H9 (cell line): ENCODE results near the gene ZNF221. TPM values are rescaled to one million over a fixed set of nuclear protein-coding genes. Genes with fewer than 3 reads are reported as not detected.

Source experiments
- DNase-seq: peaks from one replicate; pipeline ENCODE4 v3.0.0-alpha.2; 2017
- H2AFZ ChIP-seq: one replicate; pipeline ENCODE4 v1.6.1; 2013; ENCODE audit warnings: mild to moderate bottlenecking, low read length, control low read depth, moderate library complexity
- H2AK5ac ChIP-seq: 2 replicates; pipeline ENCODE4 v1.6.1; 2013; ENCODE audit warnings: low read length, control low read depth, mixed read lengths; ENCODE audit not compliant: insufficient read length
- H2BK120ac ChIP-seq: one replicate; pipeline ENCODE4 v1.6.1; 2013; ENCODE audit warnings: low read depth, mild to moderate bottlenecking, low read length, control low read depth, inconsistent platforms; ENCODE audit not compliant: poor library complexity, severe bottlenecking
- H2BK12ac ChIP-seq: 2 replicates; pipeline ENCODE4 v1.6.1; 2013; ENCODE audit warnings: low read length, control low read depth, mixed read lengths, low read depth; ENCODE audit not compliant: insufficient read length
- H2BK15ac ChIP-seq: 2 replicates; pipeline ENCODE4 v1.6.1; 2013; ENCODE audit warnings: low read depth, low read length, control low read depth
- H2BK20ac ChIP-seq: one replicate; pipeline ENCODE4 v1.6.1; 2013; ENCODE audit warnings: low read depth, mild to moderate bottlenecking, low read length, control low read depth, inconsistent platforms; ENCODE audit not compliant: poor library complexity, severe bottlenecking
- H2BK5ac ChIP-seq: 2 replicates; pipeline ENCODE4 v1.6.1; 2013; ENCODE audit warnings: low read length, control low read depth, mixed read lengths; ENCODE audit not compliant: insufficient read length
- H3K14ac ChIP-seq: 2 replicates; pipeline ENCODE4 v1.6.1; 2013; ENCODE audit warnings: low read length, control low read depth; ENCODE audit not compliant: insufficient read depth
- H3K18ac ChIP-seq: 2 replicates; pipeline ENCODE4 v1.6.1; 2013; ENCODE audit warnings: low read depth, mild to moderate bottlenecking, mixed read lengths, low read length, control low read depth; ENCODE audit not compliant: insufficient read length
- H3K23ac ChIP-seq: 2 replicates; pipeline ENCODE4 v1.6.1; 2013; ENCODE audit warnings: low read length, control low read depth, mixed read lengths, low read depth; ENCODE audit not compliant: insufficient read length
- H3K23me2 ChIP-seq: 2 replicates; pipeline ENCODE4 v1.6.1; 2013; ENCODE audit warnings: low read depth, mild to moderate bottlenecking, mixed read lengths, low read length, control low read depth; ENCODE audit not compliant: insufficient read length, poor library complexity, severe bottlenecking
- H3K27ac ChIP-seq: 2 replicates; pipeline ENCODE4 v1.5.1; 2013; ENCODE audit warnings: low read length, control low read depth, mixed read lengths, low read depth; ENCODE audit not compliant: insufficient read length
- H3K27me3 ChIP-seq: 2 replicates; pipeline ENCODE4 v1.6.1; 2013; ENCODE audit warnings: low read length, control low read depth, inconsistent platforms; ENCODE audit not compliant: insufficient read depth
- H3K4ac ChIP-seq: 2 replicates; pipeline ENCODE4 v1.6.1; 2013; ENCODE audit warnings: low read depth, mild to moderate bottlenecking, control low read depth, inconsistent platforms, low read length, moderate library complexity
- H3K4me1 ChIP-seq: 2 replicates; pipeline ENCODE4 v1.6.1; 2013; ENCODE audit warnings: low read length, control low read depth, inconsistent platforms; ENCODE audit not compliant: insufficient read depth
- H3K4me2 ChIP-seq: 2 replicates; pipeline ENCODE4 v1.6.1; 2013; ENCODE audit warnings: low read length, control low read depth, mixed read lengths; ENCODE audit not compliant: insufficient read length, insufficient read depth
- H3K56ac ChIP-seq: 2 replicates; pipeline ENCODE4 v1.6.1; 2013; ENCODE audit warnings: low read depth, mild to moderate bottlenecking, mixed read lengths, low read length, control low read depth; ENCODE audit not compliant: insufficient read length
- H3K79me1 ChIP-seq: 2 replicates; pipeline ENCODE4 v1.6.1; 2013; ENCODE audit warnings: low read depth, mild to moderate bottlenecking, moderate library complexity, low read length, control low read depth, inconsistent platforms; ENCODE audit not compliant: insufficient read depth, poor library complexity, severe bottlenecking
- H3K79me2 ChIP-seq: 2 replicates; pipeline ENCODE4 v1.6.1; 2013; ENCODE audit warnings: low read length, control low read depth, inconsistent platforms; ENCODE audit not compliant: insufficient read depth
- H3K9ac ChIP-seq: 2 replicates; pipeline ENCODE4 v1.6.1; 2013; ENCODE audit warnings: low read length, control low read depth, mixed read lengths; ENCODE audit not compliant: insufficient read length; ENCODE audit errors: extremely low read depth
- H3K9me3 ChIP-seq: one replicate; pipeline ENCODE4 v1.6.1; 2013; ENCODE audit warnings: low read depth, low read length, inconsistent platforms; ENCODE audit not compliant: control insufficient read depth
- H3T11ph ChIP-seq: one replicate; pipeline ENCODE4 v1.6.1; 2013; ENCODE audit warnings: mild to moderate bottlenecking, low read length, control low read depth, inconsistent platforms
- H4K20me1 ChIP-seq: one replicate; pipeline ENCODE4 v1.6.1; 2013; ENCODE audit not compliant: control insufficient read depth, insufficient read length, insufficient read depth
- H4K5ac ChIP-seq: 2 replicates; pipeline ENCODE4 v1.6.1; 2013; ENCODE audit warnings: low read depth, mild to moderate bottlenecking, mixed read lengths, low read length, control low read depth; ENCODE audit not compliant: insufficient read length
- H4K8ac ChIP-seq: replicated peaks from 2 replicates; pipeline ENCODE4 v1.6.1; 2013; ENCODE audit warnings: low read length, control low read depth, mixed read lengths, low read depth; ENCODE audit not compliant: insufficient read length
- H4K91ac ChIP-seq: 2 replicates; pipeline ENCODE4 v1.6.1; 2013; ENCODE audit warnings: low read depth, mild to moderate bottlenecking, moderate library complexity, mixed read lengths, low read length, control low read depth; ENCODE audit not compliant: insufficient read length
- H3K27ac Mint-ChIP-seq, 3 experiments: 2 replicates in 2 of 3; 3 replicates in 1 of 3; pipeline ENCODE4 v1.8.0; 2020 to 2021; ENCODE audit warnings: mixed read lengths in 3 of 3, mild to moderate bottlenecking in 1 of 3, moderate library complexity in 1 of 3
- H3K27me3 Mint-ChIP-seq: 2 replicates; pipeline ENCODE4 v1.8.0; 2021; ENCODE audit warnings: low read depth, mild to moderate bottlenecking, moderate library complexity, mixed read lengths
- H3K36me3 Mint-ChIP-seq, 3 experiments: 2 replicates in 2 of 3; 3 replicates in 1 of 3; pipeline ENCODE4 v1.8.0; 2020 to 2021; ENCODE audit warnings: low read depth in 3 of 3, mixed read lengths in 3 of 3; ENCODE audit not compliant: insufficient read depth in 1 of 3
- H3K4me1 Mint-ChIP-seq, 2 experiments: 2 replicates each; pipeline ENCODE4 v1.8.0; 2020; ENCODE audit warnings: mixed read lengths in 2 of 2
- H3K4me3 Mint-ChIP-seq, 2 experiments: 2 replicates in 1 of 2; 3 replicates in 1 of 2; pipeline ENCODE4 v1.8.0; 2020 to 2021; ENCODE audit warnings: mild to moderate bottlenecking in 2 of 2, mixed read lengths in 2 of 2, moderate library complexity in 1 of 2
- H3K9me3 Mint-ChIP-seq, 2 experiments: 2 replicates in 1 of 2; 3 replicates in 1 of 2; pipeline ENCODE4 v1.8.0; 2020; ENCODE audit warnings: mild to moderate bottlenecking in 2 of 2, mixed read lengths in 2 of 2, moderate library complexity in 1 of 2
- total RNA-seq: library from RNA; stranded (reverse); gene quantifications from 2 replicates; pipeline ENCODE4 v1.2.1, GENCODE V29; 2021
- TF ChIP-seq, protein P1 (sequence below): fragments of 200-600 bp; sonication (generic); conservative IDR thresholded peaks from 3 replicates; pipeline ENCODE4 v1.8.0; 2021; ENCODE audit warnings: antibody characterized with exemption, mild to moderate bottlenecking

The ZNF221 gene
- total RNA-seq, 1 experiment from 2014 or later, result 8.0 TPM

DNA sequence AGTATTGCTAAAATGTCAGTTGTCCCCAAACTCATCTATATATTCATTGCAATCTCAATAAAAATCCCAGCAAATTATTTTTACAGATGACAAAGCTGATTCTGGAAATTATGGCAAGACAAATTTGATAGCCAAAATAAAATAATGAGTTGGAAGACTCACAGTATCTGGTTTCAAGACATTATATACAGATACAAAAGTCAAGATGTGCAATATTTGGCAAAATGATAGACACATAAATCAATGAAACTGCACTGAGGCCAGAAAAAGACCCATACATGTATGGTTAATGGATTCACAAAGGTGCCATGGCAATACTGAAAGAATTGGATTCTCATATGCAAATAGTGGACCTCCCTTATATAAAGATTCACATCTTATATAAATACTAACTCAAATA is 40.1 kb upstream of the ZNF221 start:
- H4K5ac ChIP-seq, result no peak overlapping the region
- no peak overlapping the region for H3K14ac ChIP-seq
- no peak overlapping the region for H2BK15ac ChIP-seq
- no peak overlapping the region for H2BK20ac ChIP-seq
- H3K23ac ChIP-seq, result no peak overlapping the region
- peaks cover 81 to 87% of the 10 kb centered on the region in 2 experiments for H3K9me3 Mint-ChIP-seq
- H3K4me1 ChIP-seq, result no peaks in the 10 kb centered on the region
- H4K91ac ChIP-seq, result no peak overlapping the region
- H2BK5ac ChIP-seq, result no peak overlapping the region
- H2BK12ac ChIP-seq, result no peak overlapping the region
- H2AK5ac ChIP-seq, result no peak overlapping the region
- no peak overlapping the region for H4K8ac ChIP-seq
- peaks cover 3% of the 10 kb centered on the region for H3K79me1 ChIP-seq
- no peak overlapping the region for H3K56ac ChIP-seq
- H3K79me2 ChIP-seq, result no peaks in the 10 kb centered on the region
- H3K4ac ChIP-seq, result no peak overlapping the region
- H3K27ac Mint-ChIP-seq, result no peak overlapping the region
- H3K4me2 ChIP-seq, result no peak overlapping the region
- DNase-seq, result no peak
- no peak overlapping the region for H3K18ac ChIP-seq
- no peaks in the 10 kb centered on the region for H4K20me1 ChIP-seq
- H3K27me3 Mint-ChIP-seq, result peaks cover 11% of the 10 kb centered on the region
- peaks cover 65% of the 10 kb centered on the region for H3K9me3 ChIP-seq
- no peak overlapping the region for H3K9ac ChIP-seq
- H2BK120ac ChIP-seq, result no peak overlapping the region
- no peak overlapping the region for H3K4me3 Mint-ChIP-seq
- no peaks in the 10 kb centered on the region for H3K27me3 ChIP-seq
- no peak overlapping the region for H3T11ph ChIP-seq
- H2AFZ ChIP-seq, result no peak overlapping the region
- H3K23me2 ChIP-seq, result no peaks in the 10 kb centered on the region
- TF ChIP-seq, protein P1, sequence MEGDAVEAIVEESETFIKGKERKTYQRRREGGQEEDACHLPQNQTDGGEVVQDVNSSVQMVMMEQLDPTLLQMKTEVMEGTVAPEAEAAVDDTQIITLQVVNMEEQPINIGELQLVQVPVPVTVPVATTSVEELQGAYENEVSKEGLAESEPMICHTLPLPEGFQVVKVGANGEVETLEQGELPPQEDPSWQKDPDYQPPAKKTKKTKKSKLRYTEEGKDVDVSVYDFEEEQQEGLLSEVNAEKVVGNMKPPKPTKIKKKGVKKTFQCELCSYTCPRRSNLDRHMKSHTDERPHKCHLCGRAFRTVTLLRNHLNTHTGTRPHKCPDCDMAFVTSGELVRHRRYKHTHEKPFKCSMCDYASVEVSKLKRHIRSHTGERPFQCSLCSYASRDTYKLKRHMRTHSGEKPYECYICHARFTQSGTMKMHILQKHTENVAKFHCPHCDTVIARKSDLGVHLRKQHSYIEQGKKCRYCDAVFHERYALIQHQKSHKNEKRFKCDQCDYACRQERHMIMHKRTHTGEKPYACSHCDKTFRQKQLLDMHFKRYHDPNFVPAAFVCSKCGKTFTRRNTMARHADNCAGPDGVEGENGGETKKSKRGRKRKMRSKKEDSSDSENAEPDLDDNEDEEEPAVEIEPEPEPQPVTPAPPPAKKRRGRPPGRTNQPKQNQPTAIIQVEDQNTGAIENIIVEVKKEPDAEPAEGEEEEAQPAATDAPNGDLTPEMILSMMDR, result no peak
- no peak overlapping the region for H3K27ac ChIP-seq
- no peaks in the 10 kb centered on the region for H3K4me1 Mint-ChIP-seq
- H3K36me3 Mint-ChIP-seq, result peaks cover 51 to 71% (median 52%) of the 10 kb centered on the region in 3 experiments
